Measurements from ENCODE around the gene ANKRD13C. TPM values are rescaled to one million over a fixed set of nuclear protein-coding genes. Genes with fewer than 3 reads are reported as not detected.

ANKRD13C gene
- total and polyA plus RNA-seq, 4 donors: 3.3 to 14.1 (median 8.3) TPM

DNA sequence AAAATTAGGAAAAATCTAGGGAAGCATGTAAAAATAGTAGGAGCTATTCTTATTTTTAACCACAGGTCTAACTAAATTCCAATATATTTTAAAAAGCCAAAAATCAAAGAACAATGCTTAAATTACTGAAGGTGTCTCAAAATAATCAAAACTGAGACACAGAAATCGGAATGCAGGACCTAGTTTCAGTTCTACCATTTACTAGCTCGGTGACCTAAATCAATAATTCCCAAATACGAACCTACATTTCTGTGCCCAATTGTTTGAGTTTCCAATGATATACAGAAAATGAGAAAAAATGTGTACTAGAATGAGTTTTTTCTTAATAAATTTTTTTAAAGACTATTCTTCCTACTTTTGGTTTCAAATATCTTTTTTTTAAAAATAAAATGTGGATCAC lies 37.4 kb downstream of the ANKRD13C start:
- no peak for DNase-seq (ENCODE audit: low spot score)
- Histone ChIP-seq H3K9me3 (ENCODE audit: control insufficient read depth in 4 of 4, low read length in 3 of 4) (no peaks in the 10 kb centered on the region), H3K4me3 (ENCODE audit: low read depth in 1 of 3, low read length in 3 of 3) (no peak overlapping the region), H3K4me1 (ENCODE audit: control insufficient read depth in 4 of 4, insufficient read depth in 4 of 4, low read length in 3 of 4) (peaks cover 2 to 20% (median 13%) of the 10 kb centered on the region in 4 donors), H3K27ac (ENCODE audit: low read depth in 1 of 2, low read length in 2 of 2) (no peak overlapping the region), H3K9ac (ENCODE audit: low read depth in 1 of 2, low read length in 2 of 2) (peak overlapping the region in 1 of 2 donors; percentile 29), H3K27me3 (ENCODE audit: control insufficient read depth in 4 of 4, insufficient read depth in 4 of 4, low read length in 3 of 4) (no peaks in the 10 kb centered on the region), H3K36me3 (ENCODE audit: control insufficient read depth in 4 of 4, insufficient read depth in 3 of 4, low read depth in 1 of 4, low read length in 3 of 4) (no peaks in the 10 kb centered on the region)
- WGBS: 47% methylated on average over 3 of the region's 3 CpGs
- TF ChIP-seq, protein P1, sequence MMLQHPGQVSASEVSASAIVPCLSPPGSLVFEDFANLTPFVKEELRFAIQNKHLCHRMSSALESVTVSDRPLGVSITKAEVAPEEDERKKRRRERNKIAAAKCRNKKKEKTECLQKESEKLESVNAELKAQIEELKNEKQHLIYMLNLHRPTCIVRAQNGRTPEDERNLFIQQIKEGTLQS (IDR thresholded peaks at IDR 0.05): no peak
- TF ChIP-seq, protein P2, sequence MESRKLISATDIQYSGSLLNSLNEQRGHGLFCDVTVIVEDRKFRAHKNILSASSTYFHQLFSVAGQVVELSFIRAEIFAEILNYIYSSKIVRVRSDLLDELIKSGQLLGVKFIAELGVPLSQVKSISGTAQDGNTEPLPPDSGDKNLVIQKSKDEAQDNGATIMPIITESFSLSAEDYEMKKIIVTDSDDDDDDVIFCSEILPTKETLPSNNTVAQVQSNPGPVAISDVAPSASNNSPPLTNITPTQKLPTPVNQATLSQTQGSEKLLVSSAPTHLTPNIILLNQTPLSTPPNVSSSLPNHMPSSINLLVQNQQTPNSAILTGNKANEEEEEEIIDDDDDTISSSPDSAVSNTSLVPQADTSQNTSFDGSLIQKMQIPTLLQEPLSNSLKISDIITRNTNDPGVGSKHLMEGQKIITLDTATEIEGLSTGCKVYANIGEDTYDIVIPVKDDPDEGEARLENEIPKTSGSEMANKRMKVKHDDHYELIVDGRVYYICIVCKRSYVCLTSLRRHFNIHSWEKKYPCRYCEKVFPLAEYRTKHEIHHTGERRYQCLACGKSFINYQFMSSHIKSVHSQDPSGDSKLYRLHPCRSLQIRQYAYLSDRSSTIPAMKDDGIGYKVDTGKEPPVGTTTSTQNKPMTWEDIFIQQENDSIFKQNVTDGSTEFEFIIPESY (IDR thresholded peaks at IDR 0.05): no peak
- TF ChIP-seq FOXA1 (IDR thresholded peaks at IDR 0.05) (no peak), GABPA (IDR thresholded peaks at IDR 0.05 in 1 of 2, conservative IDR thresholded peaks at IDR 0.05 in 1 of 2) (no peak), YY1 (IDR thresholded peaks at IDR 0.05) (no peak), EGR1 (IDR thresholded peaks at IDR 0.05; ENCODE audit: low read depth in 2 of 2) (no peak), RAD21 (IDR thresholded peaks at IDR 0.05) (no peak), SP1 (IDR thresholded peaks at IDR 0.05) (no peak), HNF4G (IDR thresholded peaks at IDR 0.05) (no peak)
- TF ChIP-seq, protein P3, sequence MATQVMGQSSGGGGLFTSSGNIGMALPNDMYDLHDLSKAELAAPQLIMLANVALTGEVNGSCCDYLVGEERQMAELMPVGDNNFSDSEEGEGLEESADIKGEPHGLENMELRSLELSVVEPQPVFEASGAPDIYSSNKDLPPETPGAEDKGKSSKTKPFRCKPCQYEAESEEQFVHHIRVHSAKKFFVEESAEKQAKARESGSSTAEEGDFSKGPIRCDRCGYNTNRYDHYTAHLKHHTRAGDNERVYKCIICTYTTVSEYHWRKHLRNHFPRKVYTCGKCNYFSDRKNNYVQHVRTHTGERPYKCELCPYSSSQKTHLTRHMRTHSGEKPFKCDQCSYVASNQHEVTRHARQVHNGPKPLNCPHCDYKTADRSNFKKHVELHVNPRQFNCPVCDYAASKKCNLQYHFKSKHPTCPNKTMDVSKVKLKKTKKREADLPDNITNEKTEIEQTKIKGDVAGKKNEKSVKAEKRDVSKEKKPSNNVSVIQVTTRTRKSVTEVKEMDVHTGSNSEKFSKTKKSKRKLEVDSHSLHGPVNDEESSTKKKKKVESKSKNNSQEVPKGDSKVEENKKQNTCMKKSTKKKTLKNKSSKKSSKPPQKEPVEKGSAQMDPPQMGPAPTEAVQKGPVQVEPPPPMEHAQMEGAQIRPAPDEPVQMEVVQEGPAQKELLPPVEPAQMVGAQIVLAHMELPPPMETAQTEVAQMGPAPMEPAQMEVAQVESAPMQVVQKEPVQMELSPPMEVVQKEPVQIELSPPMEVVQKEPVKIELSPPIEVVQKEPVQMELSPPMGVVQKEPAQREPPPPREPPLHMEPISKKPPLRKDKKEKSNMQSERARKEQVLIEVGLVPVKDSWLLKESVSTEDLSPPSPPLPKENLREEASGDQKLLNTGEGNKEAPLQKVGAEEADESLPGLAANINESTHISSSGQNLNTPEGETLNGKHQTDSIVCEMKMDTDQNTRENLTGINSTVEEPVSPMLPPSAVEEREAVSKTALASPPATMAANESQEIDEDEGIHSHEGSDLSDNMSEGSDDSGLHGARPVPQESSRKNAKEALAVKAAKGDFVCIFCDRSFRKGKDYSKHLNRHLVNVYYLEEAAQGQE (IDR thresholded peaks at IDR 0.05): no peak
- TF ChIP-seq, protein P4, sequence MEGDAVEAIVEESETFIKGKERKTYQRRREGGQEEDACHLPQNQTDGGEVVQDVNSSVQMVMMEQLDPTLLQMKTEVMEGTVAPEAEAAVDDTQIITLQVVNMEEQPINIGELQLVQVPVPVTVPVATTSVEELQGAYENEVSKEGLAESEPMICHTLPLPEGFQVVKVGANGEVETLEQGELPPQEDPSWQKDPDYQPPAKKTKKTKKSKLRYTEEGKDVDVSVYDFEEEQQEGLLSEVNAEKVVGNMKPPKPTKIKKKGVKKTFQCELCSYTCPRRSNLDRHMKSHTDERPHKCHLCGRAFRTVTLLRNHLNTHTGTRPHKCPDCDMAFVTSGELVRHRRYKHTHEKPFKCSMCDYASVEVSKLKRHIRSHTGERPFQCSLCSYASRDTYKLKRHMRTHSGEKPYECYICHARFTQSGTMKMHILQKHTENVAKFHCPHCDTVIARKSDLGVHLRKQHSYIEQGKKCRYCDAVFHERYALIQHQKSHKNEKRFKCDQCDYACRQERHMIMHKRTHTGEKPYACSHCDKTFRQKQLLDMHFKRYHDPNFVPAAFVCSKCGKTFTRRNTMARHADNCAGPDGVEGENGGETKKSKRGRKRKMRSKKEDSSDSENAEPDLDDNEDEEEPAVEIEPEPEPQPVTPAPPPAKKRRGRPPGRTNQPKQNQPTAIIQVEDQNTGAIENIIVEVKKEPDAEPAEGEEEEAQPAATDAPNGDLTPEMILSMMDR (IDR thresholded peaks at IDR 0.05; ENCODE audit: low read depth, low read length, missing input control): no peak

DNA sequence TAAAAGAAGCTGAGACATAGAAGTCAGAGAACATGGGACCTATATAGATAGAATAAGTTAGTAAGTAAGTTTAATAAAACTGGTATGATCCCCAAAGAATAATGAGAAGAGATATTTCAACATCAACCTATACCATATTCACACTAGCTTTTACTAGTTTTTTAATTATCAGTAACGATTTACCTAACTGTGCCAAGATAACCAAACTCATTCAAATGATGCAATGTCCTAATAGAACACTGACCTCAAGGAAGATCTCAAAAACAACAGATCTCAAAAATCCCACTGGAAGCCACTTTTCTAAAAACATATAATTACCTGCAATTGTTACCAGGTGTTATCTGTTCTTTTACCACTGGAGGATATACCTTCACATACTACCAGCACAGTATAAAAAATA lies 38.7 kb downstream of the ANKRD13C start:
- H3K9me3 ChIP-seq (ENCODE audit: control insufficient read depth in 4 of 4, low read length in 3 of 4): no peaks in the 10 kb centered on the region
- DNase-seq (ENCODE audit: low spot score): no peak
- no peaks in the 10 kb centered on the region for H3K27me3 ChIP-seq (ENCODE audit: control insufficient read depth in 4 of 4, insufficient read depth in 4 of 4, low read length in 3 of 4)
- 33% methylated on average over 1 of the region's 1 CpG for WGBS
- peaks cover 2 to 20% (median 13%) of the 10 kb centered on the region in 4 donors for H3K4me1 ChIP-seq (ENCODE audit: control insufficient read depth in 4 of 4, insufficient read depth in 4 of 4, low read length in 3 of 4)
- H3K9ac ChIP-seq (ENCODE audit: low read depth in 1 of 2, low read length in 2 of 2): no peak overlapping the region
- H3K36me3 ChIP-seq (ENCODE audit: control insufficient read depth in 4 of 4, insufficient read depth in 3 of 4, low read depth in 1 of 4, low read length in 3 of 4): no peaks in the 10 kb centered on the region
- H3K4me3 ChIP-seq (ENCODE audit: low read depth in 1 of 3, low read length in 3 of 3): no peak overlapping the region
- H3K27ac ChIP-seq (ENCODE audit: low read depth in 1 of 2, low read length in 2 of 2): peak overlapping the region in 1 of 2 donors; percentile 28
- TF ChIP-seq RAD21 (IDR thresholded peaks at IDR 0.05) (no peak), FOXA1 (IDR thresholded peaks at IDR 0.05) (no peak), JUND (IDR thresholded peaks at IDR 0.05) (no peak), EGR1 (IDR thresholded peaks at IDR 0.05; ENCODE audit: low read depth in 2 of 2) (no peak), YY1 (IDR thresholded peaks at IDR 0.05) (no peak), HNF4A (conservative IDR thresholded peaks at IDR 0.05) (no peak), SP1 (IDR thresholded peaks at IDR 0.05) (no peak), HNF4G (IDR thresholded peaks at IDR 0.05) (no peak), TAF1 (conservative IDR thresholded peaks at IDR 0.05) (no peak), NR2F2 (IDR thresholded peaks at IDR 0.05) (no peak)
- TF ChIP-seq, protein P1 (IDR thresholded peaks at IDR 0.05): no peak
- TF ChIP-seq, protein P5, sequence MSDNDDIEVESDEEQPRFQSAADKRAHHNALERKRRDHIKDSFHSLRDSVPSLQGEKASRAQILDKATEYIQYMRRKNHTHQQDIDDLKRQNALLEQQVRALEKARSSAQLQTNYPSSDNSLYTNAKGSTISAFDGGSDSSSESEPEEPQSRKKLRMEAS (IDR thresholded peaks at IDR 0.05): no peak
- TF ChIP-seq, protein P2 (IDR thresholded peaks at IDR 0.05): no peak
- TF ChIP-seq, protein P3 (IDR thresholded peaks at IDR 0.05): no peak

Data from liver (tissue), 9 donors.